HG02870 (cell line): ENCODE data around the gene IRGC.
A peak's percentile ranks its signal among the peaks of the same experiment; 100 is the strongest.
"Not testable (repeated sequence)": the region's sequence is repeated elsewhere in the genome, so short reads cannot be mapped to it uniquely, and the experiment has no call there.

Source experiments
- ATAC-seq: cut with Tn5 transposase; IDR thresholded peaks from one replicate; pipeline ENCODE4 v1.9.1; 2021; ENCODE audit warnings: mild to moderate bottlenecking, moderate library complexity; ENCODE audit not compliant: unreplicated experiment

Gene IRGC, protein sequence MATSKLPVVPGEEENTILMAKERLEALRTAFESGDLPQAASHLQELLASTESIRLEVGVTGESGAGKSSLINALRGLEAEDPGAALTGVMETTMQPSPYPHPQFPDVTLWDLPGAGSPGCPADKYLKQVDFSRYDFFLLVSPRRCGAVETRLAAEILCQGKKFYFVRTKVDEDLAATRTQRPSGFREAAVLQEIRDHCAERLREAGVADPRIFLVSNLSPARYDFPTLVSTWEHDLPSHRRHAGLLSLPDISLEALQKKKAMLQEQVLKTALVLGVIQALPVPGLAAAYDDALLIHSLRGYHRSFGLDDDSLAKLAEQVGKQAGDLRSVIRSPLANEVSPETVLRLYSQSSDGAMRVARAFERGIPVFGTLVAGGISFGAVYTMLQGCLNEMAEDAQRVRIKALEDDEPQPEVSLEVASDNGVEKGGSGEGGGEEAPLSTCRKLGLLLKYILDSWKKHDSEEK

DNA sequence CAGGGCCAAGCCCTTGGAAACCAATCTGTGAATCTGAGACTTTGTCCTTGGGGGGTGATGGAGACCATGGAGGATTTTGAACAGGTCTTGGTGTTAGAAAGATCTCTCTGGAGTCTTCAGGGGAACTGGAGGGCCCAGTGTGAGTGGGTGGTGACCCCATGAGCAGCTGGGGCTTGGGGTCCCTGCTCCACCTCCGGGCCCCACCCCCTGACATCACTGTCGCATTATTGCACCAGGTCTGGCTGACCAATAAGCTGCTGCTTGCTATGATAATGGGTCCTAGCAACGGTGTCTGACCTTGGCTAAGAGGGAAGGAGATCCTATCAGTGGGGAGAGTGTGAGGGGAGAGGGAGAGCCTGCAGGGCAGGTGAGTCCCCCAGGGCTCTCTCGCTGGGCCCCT lies at the start of gene IRGC:
Gene IRGC (plus strand): TSS at position 301 of the 400 bp plus-strand sequence. CDS start 2,483 bp downstream, outside the sequence.
- ATAC-seq: no peak

GRCh38 chr19:43667126-43667875 lies 48.6 kb upstream of the IRGC start:
- no peak for ATAC-seq

GRCh38 chr19:43667876-43668405 lies 47.9 kb upstream of the IRGC start:
- no peak for ATAC-seq

DNA sequence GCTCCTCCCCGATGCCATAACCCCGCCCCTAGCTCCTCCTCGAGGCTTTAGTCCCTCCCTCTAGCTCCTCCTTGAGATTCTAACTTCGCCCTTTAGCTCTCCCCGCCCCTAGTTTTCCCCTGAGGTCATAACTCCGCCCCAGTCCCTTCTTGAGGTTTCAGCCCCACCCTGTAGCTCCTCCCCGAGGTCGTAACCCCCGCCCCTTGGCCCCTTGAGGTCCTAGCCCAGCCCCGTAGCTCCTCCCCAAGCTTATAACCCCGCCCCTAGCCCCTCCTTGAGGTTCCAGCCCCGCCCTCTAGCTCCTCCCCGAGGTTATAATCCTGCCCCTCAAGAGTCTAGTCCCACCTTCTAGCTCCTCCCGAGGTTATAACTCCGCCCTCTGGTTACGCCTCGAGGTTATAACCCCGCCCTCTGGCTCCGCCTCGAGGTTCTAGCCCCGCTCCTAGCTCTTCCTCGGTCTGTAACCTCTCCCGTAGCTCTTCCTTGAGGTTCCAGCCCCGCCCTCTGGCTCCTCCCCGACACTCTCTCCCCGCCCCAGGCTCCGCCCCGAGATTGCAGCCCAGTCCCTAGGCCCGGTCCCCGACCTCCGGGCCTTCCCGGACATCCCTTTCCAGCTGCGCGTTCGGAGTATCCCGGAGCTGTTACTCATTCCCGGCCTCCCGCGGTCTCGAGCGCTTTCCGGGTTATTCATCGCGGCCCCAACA lies 47.3 kb upstream of the IRGC start:
- ATAC-seq: peak; percentile 84

GRCh38 chr19:43672061-43672679 lies 43.7 kb upstream of the IRGC start:
- no peak for ATAC-seq

DNA sequence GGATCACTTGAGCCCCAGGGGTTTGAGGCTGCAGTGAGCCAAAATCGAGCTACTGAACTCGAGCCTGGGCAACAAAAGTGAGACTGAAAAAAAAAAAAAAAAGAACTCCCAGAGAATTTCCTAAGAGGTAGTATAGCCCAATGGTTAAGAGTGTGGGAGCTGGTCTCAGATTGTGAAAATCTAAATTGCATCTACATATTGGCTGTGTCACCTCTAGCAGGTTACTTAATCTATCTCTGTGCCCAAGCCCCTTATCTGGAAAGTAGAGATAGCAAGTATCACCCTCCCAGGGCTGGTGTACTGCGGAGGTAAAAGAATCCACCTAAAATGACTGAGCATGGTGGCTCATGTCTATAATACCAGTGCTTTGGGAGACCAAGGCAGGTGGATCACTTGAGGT lies 42.2 kb upstream of the IRGC start:
- ATAC-seq: no peak

DNA sequence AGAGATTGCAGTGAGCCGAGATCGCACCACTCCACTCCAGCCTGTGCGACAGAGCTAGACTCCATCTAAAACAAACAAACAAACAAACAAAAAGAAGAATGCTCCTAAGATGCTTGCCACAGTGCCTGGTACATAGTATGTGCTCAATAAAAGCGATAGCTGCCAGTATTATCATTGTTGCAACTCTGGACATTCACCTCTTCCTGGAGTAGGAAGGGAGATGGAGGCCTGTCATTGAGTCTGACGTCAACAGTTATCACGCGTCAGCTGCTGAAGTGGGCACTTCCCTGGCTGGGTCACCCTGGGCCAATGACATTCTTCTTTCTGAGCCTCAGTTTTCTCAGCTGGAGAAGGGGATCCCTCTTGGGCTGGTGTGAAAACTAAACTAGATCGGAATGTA lies 41.7 kb upstream of the IRGC start:
- ATAC-seq: no peak

- ATAC-seq: no peak
Observed at GRCh38 chr19:43674596-43674995, 41.3 kb upstream of the IRGC start.

- ATAC-seq: no peak
Observed at GRCh38 chr19:43675269-43675879, 40.5 kb upstream of the IRGC start.

- no peak for ATAC-seq
Observed at GRCh38 chr19:43675906-43676305, 40.0 kb upstream of the IRGC start.

GRCh38 chr19:43678512-43679261 lies 37.2 kb upstream of the IRGC start:
- ATAC-seq: no peak

DNA sequence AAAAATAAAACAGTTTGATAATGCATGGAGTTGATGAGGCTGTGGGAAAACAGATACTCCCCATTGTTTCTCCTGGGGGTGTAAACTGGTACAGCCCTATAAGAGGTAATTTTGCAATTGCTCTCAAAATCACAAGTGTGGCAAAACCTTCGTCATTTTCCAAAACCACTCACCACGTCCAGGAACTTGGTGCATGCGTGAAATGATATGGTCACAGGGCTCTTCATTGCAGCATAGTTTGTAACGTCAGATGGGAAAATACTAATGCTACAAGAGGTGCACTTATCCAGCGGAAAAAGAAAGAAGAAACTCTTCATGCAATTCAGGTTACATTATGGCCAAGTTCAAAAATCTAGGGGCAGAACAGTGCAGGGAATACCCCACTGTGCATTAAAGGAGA lies 34.1 kb upstream of the IRGC start:
- ATAC-seq: no peak

GRCh38 chr19:43682269-43682668 lies 33.6 kb upstream of the IRGC start:
- not testable (repeated sequence) for ATAC-seq

DNA sequence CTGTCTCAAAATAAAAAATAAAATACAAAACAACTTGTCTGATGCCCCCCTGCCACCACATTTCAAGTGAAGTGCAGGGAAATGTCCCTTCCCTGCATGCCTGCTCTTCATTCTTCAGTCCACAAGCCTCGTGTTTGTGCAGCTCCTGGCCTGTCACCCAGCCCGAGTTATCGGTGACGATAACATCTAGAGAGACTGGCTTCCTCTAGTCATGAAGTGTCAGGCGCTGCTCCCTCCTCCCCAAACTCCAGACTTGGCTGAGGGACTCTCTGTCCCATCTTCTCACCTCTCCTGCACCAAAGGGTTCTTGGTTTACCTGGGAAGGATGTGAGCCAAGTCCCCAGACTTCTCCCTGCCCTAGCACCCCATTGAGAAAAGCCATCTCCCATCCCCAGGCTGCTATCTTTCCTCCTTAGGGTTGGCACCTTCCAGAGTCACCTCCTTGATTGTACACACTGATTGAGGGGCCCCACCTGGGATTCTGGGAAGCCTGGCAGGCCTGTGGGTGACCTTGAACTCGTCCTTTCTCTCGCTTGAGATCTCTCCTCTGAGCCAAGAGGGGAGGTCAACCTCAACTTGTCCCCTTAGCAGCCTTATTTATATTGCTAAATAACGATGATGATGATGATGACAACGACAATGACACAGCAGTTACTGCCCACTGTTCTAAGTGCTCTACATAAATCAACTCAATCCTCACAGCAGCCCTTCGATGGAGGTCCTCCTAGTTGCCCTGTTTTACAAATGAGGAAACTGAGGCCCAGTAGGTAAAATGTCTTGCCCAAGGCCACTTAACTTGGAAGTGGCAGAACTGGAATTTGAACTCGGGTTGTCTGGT lies 32.8 kb upstream of the IRGC start:
- ATAC-seq: no peak

DNA sequence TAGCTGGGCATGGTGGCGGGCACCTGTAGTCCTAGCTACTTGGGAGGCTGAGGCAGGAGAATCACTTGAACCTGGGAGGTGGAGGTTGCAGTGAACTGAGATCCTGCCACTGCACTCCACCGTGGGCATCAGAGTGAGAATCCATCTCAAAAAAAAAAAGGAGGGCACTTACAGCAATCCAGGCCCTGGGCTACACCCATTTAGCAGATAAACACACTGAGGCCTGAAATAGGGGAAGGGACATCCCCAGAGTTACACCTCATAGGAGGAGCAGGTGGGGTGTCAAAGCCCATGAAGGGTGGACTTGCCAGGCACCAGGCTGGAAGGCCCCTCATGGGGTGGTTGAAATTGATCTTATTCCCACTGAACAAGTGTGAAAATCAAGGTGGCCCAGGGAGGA lies 32.0 kb upstream of the IRGC start:
- ATAC-seq: no peak

DNA sequence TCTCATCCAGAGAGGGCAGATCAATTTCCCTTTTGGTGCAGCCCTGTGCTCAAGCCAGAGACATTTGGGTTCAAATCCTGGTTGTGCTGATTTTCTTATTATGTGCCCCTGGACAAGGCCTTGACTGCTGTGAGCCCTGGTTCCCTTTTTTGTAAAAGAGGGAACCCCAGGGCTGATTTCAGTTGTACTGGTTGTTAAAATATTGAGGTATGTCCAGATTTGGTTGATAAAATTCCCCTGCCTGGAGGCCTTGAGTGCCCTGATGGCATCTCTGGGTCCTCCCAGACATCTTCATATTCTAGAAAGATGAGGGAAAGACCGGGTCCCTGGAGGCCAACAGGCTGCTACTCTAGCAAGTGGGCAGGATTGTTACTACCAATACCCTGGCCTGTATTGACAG lies 31.6 kb upstream of the IRGC start:
- no peak for ATAC-seq

DNA sequence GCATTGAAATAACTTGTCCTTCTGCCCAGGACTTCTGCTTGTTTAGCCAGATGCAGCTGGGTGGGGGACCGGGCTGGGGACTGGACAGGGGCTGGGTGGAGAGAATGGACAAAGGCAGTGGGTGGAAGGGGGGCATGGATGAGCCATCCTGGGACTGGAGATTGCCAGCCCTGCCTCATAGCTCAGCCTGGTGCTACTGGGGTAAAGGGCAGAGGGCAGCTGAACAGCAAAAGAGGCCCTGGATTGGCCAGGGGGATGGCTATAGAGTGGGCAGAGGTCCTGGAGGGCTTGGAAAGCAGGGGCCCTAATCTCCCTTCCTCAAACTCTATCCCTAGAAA lies 28.2 kb upstream of the IRGC start:
- no peak for ATAC-seq

GRCh38 chr19:43688059-43688701 lies 27.7 kb upstream of the IRGC start:
- ATAC-seq: no peak
